SKM-1 (cell line): ENCODE data around the gene SMC3.

ENCODE experiments used
- DNase-seq: peaks from one replicate; lab custom pipeline; 2025; ENCODE audit not compliant: unreplicated experiment; lab: John Stamatoyannopoulos, UW

Gene SMC3

GRCh38 chr10:110544958-110545537 lies 22.4 kb upstream of the SMC3 start:
- no peak for DNase-seq

GRCh38 chr10:110546077-110546476 lies 21.4 kb upstream of the SMC3 start:
- no peak for DNase-seq

GRCh38 chr10:110546499-110547110 lies 20.9 kb upstream of the SMC3 start:
- DNase-seq, result no peak

- no peak for DNase-seq
These were observed 20.2 kb upstream of the SMC3 start for GRCh38 chr10:110547139-110547761.

GRCh38 chr10:110548002-110548401 lies 19.5 kb upstream of the SMC3 start:
- no peak for DNase-seq

- DNase-seq, result no peak
These were observed 18.3 kb upstream of the SMC3 start for GRCh38 chr10:110549211-110549610.

GRCh38 chr10:110553905-110554304 lies 13.6 kb upstream of the SMC3 start:
- DNase-seq, result no peak

- no peak for DNase-seq
These were observed 11.2 kb upstream of the SMC3 start for GRCh38 chr10:110556296-110556695.

- no peak for DNase-seq
These were observed 10.4 kb upstream of the SMC3 start for GRCh38 chr10:110556969-110557601.

- DNase-seq, result no peak
These were observed 9.5 kb upstream of the SMC3 start for GRCh38 chr10:110558041-110558440.

- DNase-seq, result no peak
These were observed 7.5 kb upstream of the SMC3 start for GRCh38 chr10:110560012-110560411.

- no peak for DNase-seq
These were observed 6.2 kb upstream of the SMC3 start for GRCh38 chr10:110561292-110561691.

- DNase-seq, result no peak
These were observed 5.1 kb upstream of the SMC3 start for GRCh38 chr10:110562348-110562747.

- DNase-seq, result no peak
These were observed 4.4 kb upstream of the SMC3 start for GRCh38 chr10:110563132-110563531.

GRCh38 chr10:110566472-110567200 lies 859 bp upstream of the SMC3 start:
- DNase-seq, result no peak

- no peak for DNase-seq
These were observed 700 bp downstream of the SMC3 start for GRCh38 chr10:110568055-110568735.

- no peak for DNase-seq
These were observed 1.6 kb downstream of the SMC3 start for GRCh38 chr10:110569122-110569521.

- no peak for DNase-seq
These were observed 2.2 kb downstream of the SMC3 start for GRCh38 chr10:110569736-110570135.

- DNase-seq, result no peak
These were observed 3.7 kb downstream of the SMC3 start for GRCh38 chr10:110571093-110571743.

- DNase-seq, result no peak
These were observed 5.4 kb downstream of the SMC3 start for GRCh38 chr10:110572862-110573261.
